Karpas-422 (cell line): ENCODE data around the gene IRF2BP2. TPM values are rescaled to one million over a fixed set of nuclear protein-coding genes. Genes with fewer than 3 reads are reported as not detected.

Experiments used
- DNase-seq: peaks from one replicate; pipeline ENCODE4 v3.0.0-alpha.2; 2015
- H2AFZ ChIP-seq: fragments of 200-600 bp; sonication (generic); 2 replicates; pipeline ENCODE4 v1.6.1; 2014; ENCODE audit warnings: antibody characterized with exemption, low read length, mixed read lengths
- H3K27ac ChIP-seq: fragments of 200-600 bp; sonication (generic); 2 replicates; pipeline ENCODE4 v1.5.1; 2014; ENCODE audit warnings: mild to moderate bottlenecking, low read length, moderate library complexity
- H3K27me3 ChIP-seq: fragments of 200-600 bp; sonication (generic); 2 replicates; pipeline ENCODE4 v1.6.1; 2014; ENCODE audit warnings: low read length, mixed read lengths
- H3K36me3 ChIP-seq: fragments of 200-600 bp; sonication (generic); 2 replicates; pipeline ENCODE4 v1.6.1; 2014; ENCODE audit warnings: low read length, mixed read lengths; ENCODE audit not compliant: insufficient read depth
- H3K4me1 ChIP-seq: fragments of 200-600 bp; sonication (generic); 2 replicates; pipeline ENCODE4 v1.6.1; 2014; ENCODE audit warnings: mild to moderate bottlenecking, low read length, mixed read lengths
- H3K4me2 ChIP-seq: fragments of 200-600 bp; sonication (generic); 2 replicates; pipeline ENCODE4 v1.6.1; 2014; ENCODE audit warnings: low read length, low read depth, mild to moderate bottlenecking; ENCODE audit not compliant: poor library complexity, severe bottlenecking
- H3K4me3 ChIP-seq: fragments of 200-600 bp; sonication (generic); 2 replicates; pipeline ENCODE4 v1.5.1; 2014; ENCODE audit warnings: mild to moderate bottlenecking, antibody characterized with exemption, low read length, mixed read lengths
- H3K79me2 ChIP-seq: fragments of 200-600 bp; sonication (generic); 2 replicates; pipeline ENCODE4 v1.6.1; 2014; ENCODE audit warnings: mild to moderate bottlenecking, low read length, mixed read lengths
- H3K9ac ChIP-seq: fragments of 200-600 bp; sonication (generic); 2 replicates; pipeline ENCODE4 v1.6.0; 2014; ENCODE audit warnings: low read length
- H3K9me2 ChIP-seq: fragments of 200-600 bp; sonication (generic), shearing (Covaris generic); replicated peaks from 2 replicates; pipeline ENCODE4 v1.6.0; 2014; ENCODE audit warnings: mild to moderate bottlenecking, low read length, moderate library complexity; ENCODE audit not compliant: insufficient read depth
- H3K9me3 ChIP-seq: fragments of 300-700, 200-600 bp; sonication (generic); 2 replicates; pipeline ENCODE4 v1.6.1; 2014; ENCODE audit warnings: low read length, mixed read lengths
- H4K20me1 ChIP-seq: fragments of 200-600 bp; sonication (generic); 2 replicates; pipeline ENCODE4 v1.6.1; 2014; ENCODE audit warnings: mild to moderate bottlenecking, antibody characterized with exemption, low read length, low read depth; ENCODE audit not compliant: insufficient read depth
- total RNA-seq: library from RNA; depleted of rRNA; stranded (reverse); fragments of >200 nt; shearing (Covaris generic); gene quantifications from 2 replicates; pipeline ENCODE4 v1.2.3, GENCODE V29; 2014; ENCODE audit warnings: low replicate concordance

Gene IRF2BP2
- total RNA-seq, 1 experiment from 2014 or later = 14.1 TPM

GRCh38 chr1:234603221-234604204 lies 6.5 kb downstream of the IRF2BP2 start:
- Histone ChIP-seq H3K4me3 (no peak overlapping the region), H3K27ac (no peak overlapping the region), H3K4me1 (peaks cover 99% of the 10 kb centered on the region), H3K27me3 (no peaks in the 10 kb centered on the region), H3K4me2 (peak overlapping the region; percentile 98), H3K9me3 (no peaks in the 10 kb centered on the region), H3K36me3 (0 out of 2 replicates have a peak, but pooled peaks cover 5% of the 10 kb centered on the region), H3K9me2 (no peaks in the 10 kb centered on the region), H3K79me2 (peaks cover 4% of the 10 kb centered on the region; the same call in 1 of the 2 replicates), H3K9ac (no peak overlapping the region), H4K20me1 (no peaks in the 10 kb centered on the region), H2AFZ (no peak overlapping the region)
- no peak for DNase-seq

- Histone ChIP-seq H4K20me1 (no peaks in the 10 kb centered on the region), H3K9me3 (no peaks in the 10 kb centered on the region), H2AFZ (no peak overlapping the region), H3K36me3 (0 out of 2 replicates have a peak, but pooled peaks cover 3% of the 10 kb centered on the region), H3K4me1 (peaks cover 92% of the 10 kb centered on the region), H3K4me3 (0 out of 2 replicates have a peak overlapping the region, but pooled peaks have one; percentile 28), H3K27ac (peak overlapping the region; percentile 83; the same call in 1 of the 2 replicates), H3K27me3 (no peaks in the 10 kb centered on the region), H3K9ac (peak overlapping the region; percentile 79; the same call in 1 of the 2 replicates), H3K4me2 (peak overlapping the region; percentile 98), H3K79me2 (peaks cover 4% of the 10 kb centered on the region; the same call in 1 of the 2 replicates), H3K9me2 (no peaks in the 10 kb centered on the region)
- peak; percentile 65 for DNase-seq
Observed at GRCh38 chr1:234602334-234603220, 7.4 kb downstream of the IRF2BP2 start.

GRCh38 chr1:234601301-234602017 lies 8.5 kb downstream of the IRF2BP2 start:
- Histone ChIP-seq H3K4me1 (peaks cover 81% of the 10 kb centered on the region), H3K9me2 (no peaks in the 10 kb centered on the region), H2AFZ (no peak overlapping the region), H3K4me3 (peak overlapping the region; percentile 48), H3K79me2 (peaks cover 4% of the 10 kb centered on the region; the same call in 1 of the 2 replicates), H4K20me1 (no peaks in the 10 kb centered on the region), H3K4me2 (peak overlapping the region; percentile 98), H3K27me3 (no peaks in the 10 kb centered on the region), H3K9ac (peak overlapping the region; percentile 79), H3K27ac (peak overlapping the region; percentile 83), H3K36me3 (no peaks in the 10 kb centered on the region), H3K9me3 (no peaks in the 10 kb centered on the region)
- DNase-seq = peak; percentile 92

- Histone ChIP-seq H3K9ac (peak overlapping the region; percentile 79), H3K79me2 (no peaks in the 10 kb centered on the region; the same call in 1 of the 2 replicates), H3K4me2 (peak overlapping the region; percentile 98), H3K36me3 (no peaks in the 10 kb centered on the region), H3K4me1 (peaks cover 73% of the 10 kb centered on the region), H3K27ac (peak overlapping the region; percentile 83), H3K9me3 (no peaks in the 10 kb centered on the region), H3K4me3 (peak overlapping the region; percentile 48), H3K27me3 (no peaks in the 10 kb centered on the region), H2AFZ (peak overlapping the region; percentile 31; the same call in 1 of the 2 replicates), H4K20me1 (no peaks in the 10 kb centered on the region), H3K9me2 (no peaks in the 10 kb centered on the region)
- DNase-seq = peak; percentile 56
Observed at GRCh38 chr1:234600418-234601281, 9.3 kb downstream of the IRF2BP2 start.

- DNase-seq = peak; percentile 89
- no peaks in the 10 kb centered on the region for H3K9me2 ChIP-seq
Observed at GRCh38 chr1:234599617-234600417, 10.2 kb downstream of the IRF2BP2 start.

GRCh38 chr1:234598974-234599616 lies 10.9 kb downstream of the IRF2BP2 start:
- Histone ChIP-seq H2AFZ (peak overlapping the region; percentile 72; the same call in 1 of the 2 replicates), H3K4me2 (peak overlapping the region; percentile 98), H3K9me2 (no peaks in the 10 kb centered on the region), H3K4me3 (peak overlapping the region; percentile 73), H3K4me1 (peaks cover 57% of the 10 kb centered on the region), H3K36me3 (no peaks in the 10 kb centered on the region), H3K9ac (peak overlapping the region; percentile 79), H4K20me1 (no peaks in the 10 kb centered on the region), H3K79me2 (no peaks in the 10 kb centered on the region; the same call in 1 of the 2 replicates), H3K27ac (peak overlapping the region; percentile 83), H3K9me3 (no peaks in the 10 kb centered on the region), H3K27me3 (no peaks in the 10 kb centered on the region)
- DNase-seq = no peak

More at GRCh38 chr1:234599617-234600417, 10.2 kb downstream of the IRF2BP2 start:
- peak overlapping the region; percentile 79 for H3K9ac ChIP-seq
- H3K4me3 ChIP-seq = peak overlapping the region; percentile 73
- H3K4me2 ChIP-seq = peak overlapping the region; percentile 98
- H3K27ac ChIP-seq = peak overlapping the region; percentile 83
- H3K79me2 ChIP-seq = no peaks in the 10 kb centered on the region; the same call in 1 of the 2 replicates
- no peaks in the 10 kb centered on the region for H3K27me3 ChIP-seq
- H4K20me1 ChIP-seq = no peaks in the 10 kb centered on the region
- peak overlapping the region; percentile 72; the same call in 1 of the 2 replicates for H2AFZ ChIP-seq
- no peaks in the 10 kb centered on the region for H3K9me3 ChIP-seq
- peaks cover 65% of the 10 kb centered on the region for H3K4me1 ChIP-seq
- no peaks in the 10 kb centered on the region for H3K36me3 ChIP-seq
